PC-3 (cell line): ENCODE data around the gene VTCN1. TPM values are rescaled to one million over a fixed set of nuclear protein-coding genes. Genes with fewer than 3 reads are reported as not detected.

Experiments used
- ATAC-seq: fragments of 200-7000 bp; cut with Tn5 transposase; 2 replicates; pipeline ENCODE4 v1.9.1; 2020; ENCODE audit warnings: mild to moderate bottlenecking, moderate library complexity
- BruUV-seq: library from RNA; stranded (reverse); fragments of 400-500 nt; replicated peaks from 2 replicates; lab custom pipeline; 2021; lab: Mats Ljungman, UMichigan
- CTCF ChIA-PET: fragments of 300-600 bp; sonication (Branson Sonifier 250); formaldehyde crosslinking; loops from one replicate; lab custom pipeline; 2022; ENCODE audit warnings: antibody characterized with exemption; lab: Charles Lee
- POLR2A ChIA-PET: fragments of 300-600 bp; sonication (Branson Sonifier 250); formaldehyde crosslinking; loops from one replicate; lab custom pipeline; 2022; ENCODE audit warnings: antibody characterized with exemption; ENCODE audit not compliant: unreplicated experiment; lab: Charles Lee
- DNase-seq: peaks from one replicate; pipeline ENCODE4 v3.0.0-alpha.2; 2015
- H2AFZ ChIP-seq: fragments of 300-600 bp; sonication (generic); 2 replicates; pipeline ENCODE4 v1.6.0; 2016; ENCODE audit warnings: antibody characterized with exemption, low read length
- H3F3A ChIP-seq: fragments of 300-600 bp; sonication (generic); one replicate; pipeline ENCODE4 v1.6.0; 2017; ENCODE audit warnings: antibody characterized with exemption, low read length, control low read depth, mild to moderate bottlenecking; ENCODE audit not compliant: unreplicated experiment
- H3K27ac ChIP-seq: fragments of 300-600 bp; sonication (generic); 2 replicates; pipeline ENCODE4 v1.5.1; 2016; ENCODE audit warnings: mild to moderate bottlenecking, low read length
- H3K27me3 ChIP-seq: fragments of 300-600 bp; sonication (generic); 2 replicates; pipeline ENCODE4 v1.6.1; 2016; ENCODE audit warnings: low read length, mixed read lengths
- H3K36me3 ChIP-seq: fragments of 300-600 bp; sonication (generic); 2 replicates; pipeline ENCODE4 v1.6.1; 2016; ENCODE audit warnings: low read depth, mixed run types, low read length, mixed read lengths
- H3K4me1 ChIP-seq: fragments of 300-600 bp; sonication (generic); 2 replicates; pipeline ENCODE4 v1.5.1; 2016; ENCODE audit warnings: low read length; ENCODE audit not compliant: insufficient read depth
- H3K4me2 ChIP-seq: fragments of 300-600 bp; sonication (generic); 2 replicates; pipeline ENCODE4 v1.6.0; 2016; ENCODE audit warnings: low read length
- H3K4me3 ChIP-seq: fragments of 300-600 bp; sonication (generic); 2 replicates; pipeline ENCODE4 v1.5.1; 2016; ENCODE audit warnings: mild to moderate bottlenecking, low read length, mixed read lengths
- H3K79me2 ChIP-seq: fragments of 300-600 bp; sonication (generic); 2 replicates; pipeline ENCODE4 v1.6.1; 2017; ENCODE audit warnings: low read length, mixed read lengths
- H3K9ac ChIP-seq: fragments of 300-600 bp; sonication (generic); 2 replicates; pipeline ENCODE4 v1.6.0; 2016; ENCODE audit warnings: mild to moderate bottlenecking, low read length
- H3K9me2 ChIP-seq: fragments of 300-600 bp; sonication (generic); replicated peaks from 2 replicates; pipeline ENCODE4 v1.6.1; 2016; ENCODE audit warnings: mixed run types, low read length, mixed read lengths
- H3K9me3 ChIP-seq: fragments of 300-600 bp; sonication (generic); 2 replicates; pipeline ENCODE4 v1.6.1; 2016; ENCODE audit warnings: low read length, mixed read lengths
- H4K20me1 ChIP-seq: fragments of 300-600 bp; sonication (generic); 2 replicates; pipeline ENCODE4 v1.6.1; 2016; ENCODE audit warnings: low read length, mixed read lengths
- EZH2 ChIP-seq: fragments of 300-600 bp; sonication (generic); IDR thresholded peaks from one replicate; pipeline ENCODE4 v1.6.1; 2017; ENCODE audit warnings: antibody characterized with exemption, mild to moderate bottlenecking, low read length; ENCODE audit not compliant: unreplicated experiment
- EZH2phosphoT487 ChIP-seq: fragments of 300-600 bp; sonication (generic); IDR thresholded peaks from 2 replicates; pipeline ENCODE4 v1.6.1; 2018; ENCODE audit warnings: mild to moderate bottlenecking, antibody characterized with exemption, low read length, borderline replicate concordance
- intact Hi-C: fragments of 100-400 bp; cut with micrococcal nuclease; formaldehyde crosslinking; loops from 2 replicates; pipeline ENCODE4 v1.9.0; 2023
- total RNA-seq: library from RNA; depleted of rRNA; stranded (reverse); fragments of >200 nt; gene quantifications from 2 replicates; pipeline ENCODE4 v1.2.3, GENCODE V29; 2014
- TF ChIP-seq, protein P1 (sequence below): fragments of 300-600 bp; sonication (generic); conservative IDR thresholded peaks from 2 replicates; pipeline ENCODE4 v1.5.1; 2017; ENCODE audit warnings: antibody characterized with exemption, low read depth, mild to moderate bottlenecking, low read length

The VTCN1 gene
- total RNA-seq, 1 experiment from 2014 or later, result not detected

DNA sequence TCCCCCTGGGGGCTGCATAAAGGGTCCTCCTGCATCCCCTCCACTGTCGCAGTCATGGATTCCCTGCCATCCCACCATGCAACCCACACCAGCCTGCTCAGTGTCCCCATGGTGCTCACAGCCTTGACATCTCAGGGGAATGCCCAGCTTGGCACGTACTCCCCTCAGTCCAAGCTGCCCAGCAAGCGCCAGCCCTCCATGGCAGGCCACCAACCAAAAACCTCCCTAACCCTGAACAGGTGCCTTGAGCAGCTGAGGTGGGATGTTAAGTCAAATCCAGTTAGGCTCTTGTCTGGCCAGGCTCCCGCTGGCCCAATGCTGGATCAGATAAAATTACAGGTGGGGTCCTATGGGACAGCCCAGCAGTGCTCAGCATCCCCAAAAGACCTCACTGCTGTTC, 341 bp downstream of the VTCN1 start:
- H3K9me2 ChIP-seq, result no peaks in the 10 kb centered on the region
- ATAC-seq (no peak), DNase-seq (no peak)
- H2AFZ ChIP-seq, result peak overlapping the region; percentile 36; the same call in 1 of the 2 replicates
- H3K27ac ChIP-seq, result no peak overlapping the region; the same call in 1 of the 2 replicates
- no peaks in the 10 kb centered on the region for H4K20me1 ChIP-seq
- H3K27me3 ChIP-seq, result no peaks in the 10 kb centered on the region
- H3K4me1 ChIP-seq, result peaks cover 23% of the 10 kb centered on the region; the same call in 1 of the 2 replicates
- no peaks in the 10 kb centered on the region for H3K9me3 ChIP-seq
- no peaks in the 10 kb centered on the region for H3K36me3 ChIP-seq
- intact Hi-C loops, result no loop called here
- no peaks in the 10 kb centered on the region for H3F3A ChIP-seq
- TF ChIP-seq, protein P1, sequence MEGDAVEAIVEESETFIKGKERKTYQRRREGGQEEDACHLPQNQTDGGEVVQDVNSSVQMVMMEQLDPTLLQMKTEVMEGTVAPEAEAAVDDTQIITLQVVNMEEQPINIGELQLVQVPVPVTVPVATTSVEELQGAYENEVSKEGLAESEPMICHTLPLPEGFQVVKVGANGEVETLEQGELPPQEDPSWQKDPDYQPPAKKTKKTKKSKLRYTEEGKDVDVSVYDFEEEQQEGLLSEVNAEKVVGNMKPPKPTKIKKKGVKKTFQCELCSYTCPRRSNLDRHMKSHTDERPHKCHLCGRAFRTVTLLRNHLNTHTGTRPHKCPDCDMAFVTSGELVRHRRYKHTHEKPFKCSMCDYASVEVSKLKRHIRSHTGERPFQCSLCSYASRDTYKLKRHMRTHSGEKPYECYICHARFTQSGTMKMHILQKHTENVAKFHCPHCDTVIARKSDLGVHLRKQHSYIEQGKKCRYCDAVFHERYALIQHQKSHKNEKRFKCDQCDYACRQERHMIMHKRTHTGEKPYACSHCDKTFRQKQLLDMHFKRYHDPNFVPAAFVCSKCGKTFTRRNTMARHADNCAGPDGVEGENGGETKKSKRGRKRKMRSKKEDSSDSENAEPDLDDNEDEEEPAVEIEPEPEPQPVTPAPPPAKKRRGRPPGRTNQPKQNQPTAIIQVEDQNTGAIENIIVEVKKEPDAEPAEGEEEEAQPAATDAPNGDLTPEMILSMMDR, result no peak
- TF ChIP-seq EZH2phosphoT487 (no peak), EZH2 (no peak)
- H3K9ac ChIP-seq, result no peak overlapping the region; the same call in 1 of the 2 replicates
- ChIA-PET CTCF (interaction anchor here (0.5 to 1.0 kb wide), 2 partner anchors 74 to 141 kb away, joined by 3 to 5 read pairs; no protein-coding TSS in a partner anchor), POLR2A (interaction anchor here (0.7 kb wide), 1 partner anchor 21 kb away, joined by 5 read pairs; no protein-coding TSS in a partner anchor)
- H3K4me3 ChIP-seq, result no peak overlapping the region
- H3K79me2 ChIP-seq, result no peaks in the 10 kb centered on the region
- H3K4me2 ChIP-seq, result peak overlapping the region; percentile 55
- no TSS peak for BruUV-seq

DNA sequence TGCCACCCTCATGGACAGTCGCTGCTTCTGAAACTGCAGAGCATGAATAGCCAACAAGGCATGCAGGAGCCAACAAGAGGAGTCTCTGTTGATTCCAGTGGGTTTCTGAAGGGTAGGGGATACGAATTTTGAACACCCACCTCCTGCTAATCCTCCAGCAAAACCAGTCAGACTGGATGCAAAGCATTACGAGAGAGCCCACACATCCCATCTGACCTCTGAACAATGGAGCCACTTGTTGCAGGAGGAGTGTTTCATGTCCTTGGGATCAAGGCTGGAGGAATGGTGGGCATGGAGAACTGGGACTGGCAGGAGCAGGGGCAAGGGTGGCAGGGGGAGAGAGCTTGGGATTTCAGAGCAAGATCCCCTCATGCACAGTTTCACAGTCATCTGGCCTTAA, 1.6 kb downstream of the VTCN1 start:
- peaks cover 23% of the 10 kb centered on the region; the same call in 1 of the 2 replicates for H3K4me1 ChIP-seq
- no peak overlapping the region for H3K9ac ChIP-seq
- H3K36me3 ChIP-seq, result no peaks in the 10 kb centered on the region
- H3K4me2 ChIP-seq, result no peak overlapping the region
- TF ChIP-seq EZH2phosphoT487 (no peak), EZH2 (no peak)
- TF ChIP-seq, protein P1, result no peak
- no TSS peak for BruUV-seq
- H3K9me3 ChIP-seq, result no peaks in the 10 kb centered on the region
- no peak overlapping the region for H3K27ac ChIP-seq
- POLR2A ChIA-PET, result no interaction called here
- H3K27me3 ChIP-seq, result no peaks in the 10 kb centered on the region
- peak; percentile 40 for DNase-seq
- H3F3A ChIP-seq, result no peaks in the 10 kb centered on the region
- intact Hi-C loops, result no loop called here
- no peaks in the 10 kb centered on the region for H3K9me2 ChIP-seq
- no peaks in the 10 kb centered on the region for H3K79me2 ChIP-seq
- CTCF ChIA-PET, result no interaction called here
- H3K4me3 ChIP-seq, result no peak overlapping the region
- no peaks in the 10 kb centered on the region for H4K20me1 ChIP-seq
- no peak overlapping the region for H2AFZ ChIP-seq
- ATAC-seq, result no peak

DNA sequence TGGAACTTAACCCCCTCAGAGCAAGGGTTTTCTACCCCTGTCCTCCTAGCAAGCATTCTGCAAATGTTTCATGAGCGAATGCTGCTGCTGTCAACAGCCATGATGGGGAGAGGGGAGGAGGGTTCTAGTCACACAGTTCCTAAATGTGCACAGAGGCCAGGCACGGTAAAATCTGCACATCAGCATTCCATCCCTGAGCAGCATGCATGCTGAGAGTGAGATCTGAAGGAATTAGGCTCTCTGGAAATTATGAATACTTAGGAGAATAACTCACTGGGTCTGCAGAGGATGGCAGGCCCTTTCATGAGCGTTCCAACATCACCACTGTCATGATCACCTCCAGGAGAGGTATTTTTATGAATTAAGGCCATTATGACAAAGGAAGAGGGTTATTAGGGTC, 2.1 kb downstream of the VTCN1 start:
- Histone ChIP-seq H3K4me1 (peaks cover 23% of the 10 kb centered on the region; the same call in 1 of the 2 replicates), H3K79me2 (no peaks in the 10 kb centered on the region), H3K36me3 (no peaks in the 10 kb centered on the region), H3K27ac (no peak overlapping the region), H2AFZ (no peak overlapping the region), H3K4me2 (no peak overlapping the region), H3K27me3 (no peaks in the 10 kb centered on the region), H3K4me3 (no peak overlapping the region), H3F3A (no peaks in the 10 kb centered on the region), H4K20me1 (no peaks in the 10 kb centered on the region), H3K9me2 (no peaks in the 10 kb centered on the region), H3K9ac (no peak overlapping the region), H3K9me3 (no peaks in the 10 kb centered on the region)
- POLR2A ChIA-PET, result no interaction called here
- intact Hi-C loops, result no loop called here
- no TSS peak for BruUV-seq
- CTCF ChIA-PET, result no interaction called here
- TF ChIP-seq EZH2 (no peak), EZH2phosphoT487 (no peak)
- TF ChIP-seq, protein P1, result no peak
- no peak for ATAC-seq
- no peak for DNase-seq
